Thyroid gland (tissue), 4 donors: ENCODE data around the gene INPP5A. TPM values are rescaled to one million over a fixed set of nuclear protein-coding genes. Genes with fewer than 3 reads are reported as not detected.

Experiments
- DNase-seq, 2 donors: peaks; one replicate each; pipeline ENCODE4 v3.0.0-alpha.2; 2019
- H3K27ac ChIP-seq, 3 donors: fragments of 200-600 bp; sonication (generic); 1 replicate in 2 of 3; 2 replicates in 1 of 3; pipeline ENCODE4 v1.5.1; 2016 to 2019; ENCODE audit warnings: mild to moderate bottlenecking in 1 of 3, moderate library complexity in 1 of 3
- H3K27me3 ChIP-seq: fragments of 200-600 bp; sonication (generic); one replicate; pipeline ENCODE4 v1.5.1; 2019
- H3K36me3 ChIP-seq, 2 donors: fragments of 200-600 bp; sonication (generic); one replicate each; pipeline ENCODE4 v1.5.1; 2016 to 2019
- H3K4me1 ChIP-seq, 2 donors: fragments of 200-600 bp; sonication (generic); one replicate each; pipeline ENCODE4 v1.5.1; 2017 to 2019
- H3K4me3 ChIP-seq, 3 donors: fragments of 200-600 bp; sonication (generic); replicated peaks in 1 of 3; 1 replicate in 2 of 3; 2 replicates in 1 of 3; pipeline ENCODE4 v1.5.1; 2016; ENCODE audit warnings: mild to moderate bottlenecking in 1 of 3
- H3K9me3 ChIP-seq: fragments of 200-600 bp; sonication (generic); one replicate; pipeline ENCODE4 v1.5.1; 2017
- POLR2A ChIP-seq, 2 donors: fragments of 450-650 bp; IDR thresholded peaks; one replicate each; pipeline ENCODE4 v1.6.1; 2017; ENCODE audit warnings: antibody characterized with exemption in 2 of 2, mild to moderate bottlenecking in 2 of 2, moderate library complexity in 1 of 2
- WGBS, 2 donors: methylation state at CpG; one replicate each; pipeline ENCODE4 v1.1.5; 2017; 5-methylcytosine and 5-hydroxymethylcytosine counted together
- intact Hi-C: fragments of 100-400 bp; cut with DNase I; formaldehyde crosslinking; loops from one replicate; pipeline ENCODE4 v1.15.1; 2023
- total RNA-seq, 4 donors: library from RNA; depleted of rRNA; stranded (reverse); fragments of >200 nt; gene quantifications; one replicate each; pipeline ENCODE4 v1.2.3, GENCODE V29; 2016
- TF ChIP-seq, protein P1 (sequence below), 6 experiments: fragments of 200-600 bp in 3 of 6; fragments of 450-650 bp in 3 of 6; sonication (generic) in 3 of 6; IDR thresholded peaks; one replicate each; pipeline ENCODE4 v1.5.1; 2016 to 2019; ENCODE audit warnings: antibody characterized with exemption in 6 of 6, mild to moderate bottlenecking in 2 of 6, inconsistent platforms in 1 of 6, moderate library complexity in 1 of 6

Gene INPP5A
- total RNA-seq, 4 donors from 2014 or later = 30.4 to 75.8 (median 41.1) TPM

DNA sequence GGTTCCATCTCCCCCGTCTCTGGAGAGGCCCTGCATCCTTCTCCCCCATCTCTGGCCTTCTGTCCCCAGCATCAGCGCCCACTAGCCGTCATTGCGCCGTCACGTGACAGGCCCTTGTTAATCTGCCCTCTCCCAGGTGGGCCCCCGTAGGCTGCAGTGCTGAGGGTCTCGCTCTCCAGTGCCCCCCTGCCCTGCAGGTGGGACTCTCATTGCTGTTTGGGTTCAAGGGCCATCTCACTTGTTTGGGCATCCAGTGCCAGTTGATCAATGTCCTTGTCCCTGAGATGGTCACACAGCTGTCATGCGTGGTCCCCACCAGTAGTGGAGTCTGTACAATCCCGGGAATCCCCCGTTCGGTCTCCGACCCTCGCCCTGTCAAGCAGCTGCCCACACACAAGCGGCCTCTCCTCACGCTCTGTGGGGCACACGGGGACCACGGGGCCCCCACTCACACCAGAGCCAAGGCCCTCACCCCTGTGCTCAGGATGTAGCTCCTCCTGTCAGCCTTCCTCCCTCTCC lies 114.0 kb downstream of the INPP5A start:
- peaks cover 0 to 9% of the 10 kb centered on the region in 2 donors for H3K36me3 ChIP-seq
- 91 to 95% methylated on average over 14 to 17 of the region's 18 CpGs for WGBS, 2 donors
- H3K9me3 ChIP-seq = no peaks in the 10 kb centered on the region
- no peak for TF ChIP-seq POLR2A (IDR thresholded peaks at IDR 0.05)
- TF ChIP-seq, protein P1, sequence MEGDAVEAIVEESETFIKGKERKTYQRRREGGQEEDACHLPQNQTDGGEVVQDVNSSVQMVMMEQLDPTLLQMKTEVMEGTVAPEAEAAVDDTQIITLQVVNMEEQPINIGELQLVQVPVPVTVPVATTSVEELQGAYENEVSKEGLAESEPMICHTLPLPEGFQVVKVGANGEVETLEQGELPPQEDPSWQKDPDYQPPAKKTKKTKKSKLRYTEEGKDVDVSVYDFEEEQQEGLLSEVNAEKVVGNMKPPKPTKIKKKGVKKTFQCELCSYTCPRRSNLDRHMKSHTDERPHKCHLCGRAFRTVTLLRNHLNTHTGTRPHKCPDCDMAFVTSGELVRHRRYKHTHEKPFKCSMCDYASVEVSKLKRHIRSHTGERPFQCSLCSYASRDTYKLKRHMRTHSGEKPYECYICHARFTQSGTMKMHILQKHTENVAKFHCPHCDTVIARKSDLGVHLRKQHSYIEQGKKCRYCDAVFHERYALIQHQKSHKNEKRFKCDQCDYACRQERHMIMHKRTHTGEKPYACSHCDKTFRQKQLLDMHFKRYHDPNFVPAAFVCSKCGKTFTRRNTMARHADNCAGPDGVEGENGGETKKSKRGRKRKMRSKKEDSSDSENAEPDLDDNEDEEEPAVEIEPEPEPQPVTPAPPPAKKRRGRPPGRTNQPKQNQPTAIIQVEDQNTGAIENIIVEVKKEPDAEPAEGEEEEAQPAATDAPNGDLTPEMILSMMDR (IDR thresholded peaks at IDR 0.05) = no peak
- H3K27ac ChIP-seq = no peak overlapping the region
- intact Hi-C loops = loop anchor here (5.0 to 10.0 kb wide), 2 partner anchors 136 to 473 kb away; partner anchors contain the start of gene NKX6-2
- no peak overlapping the region for H3K4me3 ChIP-seq
- H3K4me1 ChIP-seq = no peaks in the 10 kb centered on the region
- H3K27me3 ChIP-seq = no peaks in the 10 kb centered on the region
- DNase-seq = no peak

DNA sequence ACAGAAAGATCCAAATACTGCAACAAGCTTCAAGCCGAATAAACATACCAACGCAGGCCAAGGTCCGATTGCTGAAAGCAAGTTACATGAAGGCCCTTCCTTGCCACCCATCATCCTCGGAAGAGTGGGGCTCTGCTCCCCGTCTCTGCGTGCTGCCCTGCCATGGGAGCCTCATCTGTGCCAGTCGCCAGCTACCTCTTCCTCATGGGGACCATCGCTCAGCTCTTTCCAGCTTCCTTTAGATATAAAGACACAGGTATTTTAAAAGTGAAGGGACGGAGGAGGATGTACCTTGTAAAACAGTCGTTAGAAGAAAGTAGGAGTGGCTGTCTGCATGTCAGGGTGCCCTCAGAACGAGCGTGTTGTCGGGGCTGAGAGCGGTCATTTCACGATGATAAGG lies 114.9 kb downstream of the INPP5A start:
- Histone ChIP-seq H3K36me3 (peaks cover 0 to 9% of the 10 kb centered on the region in 2 donors), H3K4me1 (no peaks in the 10 kb centered on the region), H3K4me3 (no peak overlapping the region), H3K27me3 (no peaks in the 10 kb centered on the region), H3K9me3 (no peaks in the 10 kb centered on the region), H3K27ac (no peak overlapping the region)
- intact Hi-C loops = loop anchor here (5.0 to 10.0 kb wide), 2 partner anchors 135 to 472 kb away; partner anchors contain the start of gene NKX6-2
- WGBS, 2 donors = 92 to 96% methylated on average over 15 of the region's 15 CpGs
- no peak for DNase-seq
- TF ChIP-seq POLR2A (IDR thresholded peaks at IDR 0.05) = no peak
- TF ChIP-seq, protein P1 (IDR thresholded peaks at IDR 0.05) = no peak

DNA sequence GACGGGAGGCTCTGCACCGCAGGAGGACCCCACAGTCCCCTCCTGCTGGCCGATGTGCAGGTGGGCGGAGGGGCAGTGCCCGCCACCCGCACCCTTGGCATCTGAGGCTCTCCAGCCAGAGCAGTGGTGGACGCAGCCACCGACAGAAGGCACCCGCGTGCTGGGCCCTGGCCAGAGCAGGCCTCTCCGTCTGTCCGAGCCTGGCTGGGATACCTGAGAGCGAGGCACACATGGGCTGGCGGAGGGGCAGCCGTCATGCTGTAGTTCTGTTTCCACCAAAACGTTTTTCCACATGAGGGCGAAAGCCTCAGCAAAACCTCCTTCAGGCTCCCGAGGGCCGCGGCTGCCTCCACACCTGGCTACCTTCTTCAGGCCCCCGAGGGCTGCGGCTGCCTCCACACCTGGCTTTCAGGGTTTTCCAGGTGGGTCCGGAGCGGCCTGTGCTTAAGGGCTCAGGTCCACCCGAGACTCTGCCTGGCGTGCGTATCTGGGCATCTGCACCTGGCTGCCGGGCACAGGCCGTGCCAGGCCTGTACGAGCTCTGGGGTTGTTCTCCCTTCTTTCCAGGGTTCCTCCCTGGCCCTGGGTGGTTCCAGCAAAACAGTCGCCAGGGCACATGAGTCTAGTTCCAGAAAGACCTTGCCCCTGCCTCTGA lies 115.5 kb downstream of the INPP5A start:
- TF ChIP-seq POLR2A (IDR thresholded peaks at IDR 0.05) = no peak
- TF ChIP-seq, protein P1 (IDR thresholded peaks at IDR 0.05) = no peak
- no peaks in the 10 kb centered on the region for H3K27me3 ChIP-seq
- 92 to 93% methylated on average over 25 to 28 of the region's 31 CpGs for WGBS, 2 donors
- intact Hi-C loops = loop anchor here (5.0 to 10.0 kb wide), 2 partner anchors 134 to 472 kb away; partner anchors contain the start of gene NKX6-2
- H3K27ac ChIP-seq = no peak overlapping the region
- DNase-seq = no peak
- H3K4me3 ChIP-seq = no peak overlapping the region
- peaks cover 0 to 8% of the 10 kb centered on the region in 2 donors for H3K36me3 ChIP-seq
- H3K9me3 ChIP-seq = no peaks in the 10 kb centered on the region
- no peaks in the 10 kb centered on the region for H3K4me1 ChIP-seq

DNA sequence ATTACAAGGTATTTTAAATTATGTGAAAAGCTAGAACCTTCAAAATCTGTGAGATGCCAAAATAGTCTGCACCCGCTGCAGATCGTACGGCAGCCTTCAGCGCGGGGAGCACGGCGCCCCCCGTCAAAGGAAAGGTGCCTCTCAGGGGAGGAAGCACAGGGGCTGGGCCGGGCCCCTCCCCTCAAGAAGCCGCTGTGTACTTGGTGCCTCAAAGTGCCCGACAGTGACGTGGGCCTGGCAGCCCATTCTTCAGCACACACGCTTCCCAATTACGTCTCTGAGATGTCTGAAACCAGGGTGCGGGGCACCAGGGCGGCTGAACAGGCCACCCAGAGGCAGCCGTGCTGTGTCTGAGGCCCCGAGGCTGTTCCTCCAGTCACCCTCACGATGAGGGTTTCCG lies 116.1 kb downstream of the INPP5A start:
- no peaks in the 10 kb centered on the region for H3K4me1 ChIP-seq
- H3K27me3 ChIP-seq = no peaks in the 10 kb centered on the region
- no peak overlapping the region for H3K27ac ChIP-seq
- 90 to 93% methylated on average over 20 of the region's 20 CpGs for WGBS, 2 donors
- peaks cover 0 to 5% of the 10 kb centered on the region in 2 donors for H3K36me3 ChIP-seq
- TF ChIP-seq POLR2A (IDR thresholded peaks at IDR 0.05) = no peak
- TF ChIP-seq, protein P1 (IDR thresholded peaks at IDR 0.05) = no peak
- H3K9me3 ChIP-seq = no peaks in the 10 kb centered on the region
- no peak overlapping the region for H3K4me3 ChIP-seq
- no peak for DNase-seq
- intact Hi-C loops = loop anchor here (5.0 to 10.0 kb wide), 2 partner anchors 134 to 471 kb away; partner anchors contain the start of gene NKX6-2

DNA sequence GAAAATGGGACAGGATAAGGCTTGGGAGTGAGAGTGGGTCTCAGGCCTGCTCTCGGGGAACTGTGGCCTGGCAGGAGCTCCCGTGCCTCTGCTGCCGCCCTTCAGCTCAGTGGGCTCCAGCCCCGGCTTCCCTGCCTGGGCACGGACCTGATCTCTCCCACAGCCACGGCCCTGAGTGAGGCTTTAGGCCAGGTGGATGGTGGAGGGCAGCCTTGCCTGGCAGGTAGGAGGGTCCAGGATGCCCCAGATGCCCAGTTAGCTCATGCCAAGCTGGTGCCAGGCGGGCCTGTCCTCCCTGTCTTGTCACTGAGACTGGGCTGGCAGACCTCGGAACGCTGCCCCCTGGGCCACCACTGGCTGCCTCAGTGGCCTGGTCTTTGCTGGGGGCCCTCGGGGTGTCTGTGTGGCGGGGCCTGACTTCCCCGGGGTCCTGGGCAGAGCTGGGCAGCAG lies 116.6 kb downstream of the INPP5A start:
- no peak for DNase-seq
- Histone ChIP-seq H3K36me3 (peaks cover 0 to 5% of the 10 kb centered on the region in 2 donors), H3K4me3 (no peak overlapping the region), H3K4me1 (peaks cover under 1 to 4% of the 10 kb centered on the region in 2 donors), H3K27ac (no peak overlapping the region), H3K27me3 (no peaks in the 10 kb centered on the region), H3K9me3 (no peaks in the 10 kb centered on the region)
- 88 to 96% methylated on average over 5 to 9 of the region's 12 CpGs for WGBS, 2 donors
- no peak for TF ChIP-seq POLR2A (IDR thresholded peaks at IDR 0.05)
- TF ChIP-seq, protein P1 (IDR thresholded peaks at IDR 0.05) = no peak
- intact Hi-C loops = loop anchor here (5.0 to 10.0 kb wide), 2 partner anchors 133 to 471 kb away; partner anchors contain the start of gene NKX6-2
